GM06990 (cell line): ENCODE results near the gene SBF1.

ENCODE experiments used
- DNase-seq: peaks from one replicate; pipeline ENCODE4 v3.0.0-alpha.2; 2011; ENCODE audit not compliant: insufficient read length; ENCODE audit errors: extremely low read depth
- H3K27me3 ChIP-seq: replicated peaks from 2 replicates; pipeline ENCODE4 v1.6.0; 2011; ENCODE audit warnings: low read length; ENCODE audit not compliant: control insufficient read depth, insufficient read depth
- H3K36me3 ChIP-seq: 2 replicates; pipeline ENCODE4 v1.5.1; 2011; ENCODE audit warnings: low read length; ENCODE audit not compliant: control insufficient read depth, insufficient read depth
- H3K4me3 ChIP-seq: replicated peaks from 2 replicates; pipeline ENCODE4 v1.5.1; 2011; ENCODE audit warnings: low read depth, mild to moderate bottlenecking, control low read depth, low read length
- TF ChIP-seq, protein P1 (sequence below): IDR thresholded peaks from 2 replicates; pipeline ENCODE4 v1.5.1; 2011; ENCODE audit warnings: low read length, control low read depth, mild to moderate bottlenecking, inconsistent platforms; ENCODE audit not compliant: insufficient read depth, poor library complexity, severe bottlenecking

SBF1 gene

DNA sequence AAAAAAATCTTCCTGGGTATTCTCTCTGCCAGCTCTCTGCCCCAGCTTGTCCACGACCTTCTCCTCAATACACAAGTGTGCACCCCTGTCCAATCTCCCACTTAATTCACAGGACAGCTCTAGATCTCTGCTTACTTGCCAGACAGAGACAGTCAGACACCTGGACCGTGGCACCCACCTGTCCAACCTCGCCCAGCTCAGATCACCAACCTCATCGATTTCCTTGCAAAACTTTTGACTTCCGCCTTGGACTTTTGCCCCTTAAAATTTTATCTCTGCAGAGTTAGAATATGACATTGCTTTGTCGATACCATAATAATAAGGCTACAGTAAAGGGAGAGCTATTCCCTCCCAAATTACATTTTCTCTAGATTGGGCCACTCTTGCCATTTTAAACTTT lies 22.3 kb upstream of the SBF1 start:
- TF ChIP-seq, protein P1, sequence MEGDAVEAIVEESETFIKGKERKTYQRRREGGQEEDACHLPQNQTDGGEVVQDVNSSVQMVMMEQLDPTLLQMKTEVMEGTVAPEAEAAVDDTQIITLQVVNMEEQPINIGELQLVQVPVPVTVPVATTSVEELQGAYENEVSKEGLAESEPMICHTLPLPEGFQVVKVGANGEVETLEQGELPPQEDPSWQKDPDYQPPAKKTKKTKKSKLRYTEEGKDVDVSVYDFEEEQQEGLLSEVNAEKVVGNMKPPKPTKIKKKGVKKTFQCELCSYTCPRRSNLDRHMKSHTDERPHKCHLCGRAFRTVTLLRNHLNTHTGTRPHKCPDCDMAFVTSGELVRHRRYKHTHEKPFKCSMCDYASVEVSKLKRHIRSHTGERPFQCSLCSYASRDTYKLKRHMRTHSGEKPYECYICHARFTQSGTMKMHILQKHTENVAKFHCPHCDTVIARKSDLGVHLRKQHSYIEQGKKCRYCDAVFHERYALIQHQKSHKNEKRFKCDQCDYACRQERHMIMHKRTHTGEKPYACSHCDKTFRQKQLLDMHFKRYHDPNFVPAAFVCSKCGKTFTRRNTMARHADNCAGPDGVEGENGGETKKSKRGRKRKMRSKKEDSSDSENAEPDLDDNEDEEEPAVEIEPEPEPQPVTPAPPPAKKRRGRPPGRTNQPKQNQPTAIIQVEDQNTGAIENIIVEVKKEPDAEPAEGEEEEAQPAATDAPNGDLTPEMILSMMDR, result no peak
- Histone ChIP-seq H3K27me3 (no peaks in the 10 kb centered on the region), H3K4me3 (no peak overlapping the region), H3K36me3 (no peaks in the 10 kb centered on the region)
- no peak for DNase-seq

DNA sequence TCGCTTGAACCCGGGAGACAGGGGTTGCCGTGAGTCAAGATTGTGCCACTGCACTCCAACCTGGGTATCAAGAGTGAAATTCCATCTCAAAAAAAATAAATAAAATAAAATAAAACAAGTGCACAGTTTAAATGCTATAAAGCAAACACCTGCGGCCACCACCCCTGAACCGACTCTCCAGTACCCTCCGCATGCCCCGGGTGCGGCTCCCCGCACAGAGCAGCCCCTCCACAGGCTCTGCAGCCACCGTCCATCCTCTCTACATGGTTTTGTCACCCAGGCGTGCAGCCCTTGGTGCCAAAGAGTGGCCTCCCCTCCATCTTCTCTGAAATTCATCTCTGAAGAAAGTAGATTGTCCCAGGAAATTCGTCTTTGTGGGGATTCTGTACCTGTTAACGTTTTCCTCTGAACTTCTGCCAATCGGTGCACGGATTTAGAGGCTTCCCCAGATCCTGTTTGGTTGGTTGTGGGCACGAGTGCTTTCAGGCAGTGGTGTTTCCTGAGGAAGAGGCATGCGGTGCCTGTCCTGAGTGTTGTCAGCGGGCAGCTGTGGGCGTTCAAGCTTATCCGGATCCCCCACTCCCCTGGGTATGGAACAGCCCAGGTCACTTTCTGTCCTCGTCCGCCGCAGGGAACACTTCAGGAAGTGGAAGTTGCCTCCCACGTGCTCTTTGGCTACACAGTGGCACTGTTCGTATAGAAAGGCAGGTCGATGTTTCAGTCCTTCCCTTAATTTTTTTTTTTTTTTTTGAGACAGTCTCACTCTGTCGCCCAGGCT lies 15.9 kb upstream of the SBF1 start:
- Histone ChIP-seq H3K4me3 (no peak overlapping the region), H3K36me3 (no peaks in the 10 kb centered on the region), H3K27me3 (no peaks in the 10 kb centered on the region)
- no peak for DNase-seq
- TF ChIP-seq, protein P1, result no peak

DNA sequence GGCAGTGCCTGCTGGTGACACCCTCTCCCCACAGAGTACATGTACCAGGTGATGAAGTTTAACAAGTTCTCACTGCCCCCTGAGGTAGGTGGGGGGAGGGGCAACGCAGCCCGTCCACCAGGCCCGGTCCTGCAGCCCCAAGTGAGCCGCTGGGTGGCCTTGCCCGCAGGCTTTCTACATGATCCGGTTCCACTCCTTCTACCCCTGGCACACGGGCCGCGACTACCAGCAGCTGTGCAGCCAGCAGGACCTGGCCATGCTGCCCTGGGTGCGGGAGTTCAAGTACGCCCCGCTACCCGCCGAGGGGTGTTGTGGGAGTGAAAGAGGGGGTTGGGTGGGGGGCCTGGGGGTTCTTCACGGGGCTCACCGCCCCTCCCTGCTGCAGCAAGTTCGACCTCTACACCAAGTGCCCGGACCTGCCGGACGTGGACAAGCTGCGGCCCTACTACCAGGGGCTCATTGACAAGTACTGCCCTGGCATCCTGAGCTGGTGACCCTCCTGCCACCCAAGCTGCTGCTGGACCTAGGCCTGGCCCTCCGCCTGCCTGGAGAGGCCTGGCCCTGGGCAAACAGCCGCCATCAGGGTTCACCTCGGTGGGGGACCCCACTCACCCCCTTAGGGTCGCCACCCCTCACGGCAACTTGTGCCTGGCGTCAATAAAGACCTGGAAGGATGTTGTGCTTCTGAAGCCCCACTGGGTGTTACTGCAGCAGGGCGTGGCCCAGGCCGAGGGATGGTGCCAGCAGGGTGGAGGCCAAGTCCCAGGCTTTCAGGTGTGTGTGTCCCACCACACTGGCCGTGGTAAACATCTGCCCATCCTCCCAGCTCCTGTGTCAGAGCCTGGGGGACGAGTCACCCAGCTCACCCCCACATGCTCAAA lies 14.8 kb upstream of the SBF1 start:
- no peaks in the 10 kb centered on the region for H3K36me3 ChIP-seq
- no peaks in the 10 kb centered on the region for H3K27me3 ChIP-seq
- DNase-seq, result no peak
- TF ChIP-seq, protein P1, result no peak
- H3K4me3 ChIP-seq, result no peak overlapping the region

DNA sequence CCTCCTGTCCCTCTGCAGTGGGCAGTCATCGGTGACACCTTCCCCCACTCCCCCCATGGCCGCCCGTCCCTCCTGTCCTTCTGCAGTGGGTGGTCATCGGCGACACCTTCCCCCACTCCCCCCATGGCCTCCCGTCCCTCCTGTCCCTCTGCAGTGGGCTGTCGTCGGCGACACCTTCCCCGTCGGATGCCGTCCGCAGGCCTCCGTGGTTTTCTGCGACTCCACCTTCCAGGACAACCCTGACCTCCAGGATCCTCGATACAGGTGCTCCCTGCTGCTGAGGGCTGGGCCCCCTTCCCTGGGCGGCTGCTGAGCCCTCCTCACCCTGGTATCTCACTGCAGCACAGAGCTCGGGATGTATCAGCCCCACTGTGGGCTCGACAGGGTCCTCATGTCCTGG lies 14.1 kb upstream of the SBF1 start:
- no peaks in the 10 kb centered on the region for H3K36me3 ChIP-seq
- TF ChIP-seq, protein P1, result no peak
- no peak for DNase-seq
- H3K4me3 ChIP-seq, result no peak overlapping the region
- no peaks in the 10 kb centered on the region for H3K27me3 ChIP-seq

DNA sequence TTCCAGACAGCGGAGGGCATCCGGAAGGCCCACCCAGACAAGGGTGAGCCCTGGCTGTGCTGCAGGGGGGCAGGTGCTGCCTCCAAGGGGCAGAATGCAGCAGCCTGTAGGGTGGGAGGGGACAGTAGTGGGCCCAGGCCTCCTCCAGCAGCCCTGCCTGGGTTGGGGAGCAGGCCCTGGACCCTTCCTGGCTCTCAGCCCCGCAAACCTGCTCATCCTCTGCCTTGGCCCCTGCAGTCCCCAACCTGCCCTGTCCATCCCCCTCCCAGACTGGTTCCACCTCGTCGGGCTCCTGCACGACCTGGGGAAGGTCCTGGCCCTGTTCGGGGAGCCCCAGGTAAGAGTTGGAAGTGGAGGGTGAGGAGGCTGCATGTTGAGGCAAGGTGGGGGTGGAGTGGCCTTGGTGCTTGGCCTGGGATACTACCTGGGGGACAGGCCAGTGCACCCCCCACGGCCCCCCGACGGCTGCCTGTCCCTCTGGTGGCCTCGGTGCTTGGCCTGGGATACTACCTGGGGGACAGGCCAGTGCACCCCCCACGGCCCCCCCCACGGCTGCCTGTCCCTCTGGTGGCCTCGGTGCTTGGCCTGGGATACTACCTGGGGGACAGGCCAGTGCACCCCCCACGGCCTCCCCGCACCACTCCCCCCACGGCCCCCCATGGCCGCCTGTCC lies 13.3 kb upstream of the SBF1 start:
- TF ChIP-seq, protein P1, result no peak
- Histone ChIP-seq H3K4me3 (no peak overlapping the region), H3K36me3 (no peaks in the 10 kb centered on the region)

More for the DNA sequence above, 13.3 kb upstream of the SBF1 start:
- no peaks in the 10 kb centered on the region for H3K27me3 ChIP-seq
- no peak for DNase-seq
